ENCODE results near the gene TMEM125. TPM values are rescaled to one million over a fixed set of nuclear protein-coding genes. Genes with fewer than 3 reads are reported as not detected.

Gene TMEM125
- total and polyA plus RNA-seq, 12 donors, result 0.15 to 0.37 (median 0.22) TPM; not detected in 6

DNA sequence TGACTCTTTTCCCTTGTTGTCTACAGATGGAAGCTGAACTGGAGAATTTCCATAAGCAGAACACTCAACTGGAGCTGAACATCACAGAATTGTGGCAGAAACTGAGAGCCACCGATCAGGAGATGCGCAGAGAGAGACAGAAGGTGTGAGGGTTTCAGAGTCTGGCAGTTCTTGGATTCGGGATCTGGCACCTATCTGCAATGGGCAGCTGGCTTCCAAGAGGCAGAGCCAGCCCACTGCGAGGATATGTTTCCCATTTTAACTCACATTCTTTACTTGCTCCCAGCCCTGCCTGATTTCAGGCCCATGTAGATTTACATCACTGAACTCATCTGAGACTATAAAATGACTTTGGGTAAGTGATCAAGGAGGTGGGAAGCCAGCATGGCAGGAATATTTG is 37.3 kb upstream of the TMEM125 start:
- Histone ChIP-seq H3K4me3 (no peak overlapping the region), H3K27me3 (no peaks in the 10 kb centered on the region), H3K36me3 (no peaks in the 10 kb centered on the region), H3K9me3 (no peaks in the 10 kb centered on the region), H3K4me1 (peaks cover 0 to 40% (median 11%) of the 10 kb centered on the region in 9 donors), H3K27ac (peak overlapping the region in 2 of 10 donors; percentile 42 to 52)
- TF ChIP-seq, protein P1, sequence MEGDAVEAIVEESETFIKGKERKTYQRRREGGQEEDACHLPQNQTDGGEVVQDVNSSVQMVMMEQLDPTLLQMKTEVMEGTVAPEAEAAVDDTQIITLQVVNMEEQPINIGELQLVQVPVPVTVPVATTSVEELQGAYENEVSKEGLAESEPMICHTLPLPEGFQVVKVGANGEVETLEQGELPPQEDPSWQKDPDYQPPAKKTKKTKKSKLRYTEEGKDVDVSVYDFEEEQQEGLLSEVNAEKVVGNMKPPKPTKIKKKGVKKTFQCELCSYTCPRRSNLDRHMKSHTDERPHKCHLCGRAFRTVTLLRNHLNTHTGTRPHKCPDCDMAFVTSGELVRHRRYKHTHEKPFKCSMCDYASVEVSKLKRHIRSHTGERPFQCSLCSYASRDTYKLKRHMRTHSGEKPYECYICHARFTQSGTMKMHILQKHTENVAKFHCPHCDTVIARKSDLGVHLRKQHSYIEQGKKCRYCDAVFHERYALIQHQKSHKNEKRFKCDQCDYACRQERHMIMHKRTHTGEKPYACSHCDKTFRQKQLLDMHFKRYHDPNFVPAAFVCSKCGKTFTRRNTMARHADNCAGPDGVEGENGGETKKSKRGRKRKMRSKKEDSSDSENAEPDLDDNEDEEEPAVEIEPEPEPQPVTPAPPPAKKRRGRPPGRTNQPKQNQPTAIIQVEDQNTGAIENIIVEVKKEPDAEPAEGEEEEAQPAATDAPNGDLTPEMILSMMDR (IDR thresholded peaks at IDR 0.05), result no peak
- 59 to 73% methylated on average over 4 of the region's 4 CpGs for WGBS, 2 donors
- ATAC-seq, result no peak
- DNase-seq, result no peak
- intact Hi-C loops (cut with DNase I), result loop anchor here in 4 of 10 donors (10.0 kb wide), 3 partner anchors 142 to 292 kb away; partner anchors contain the start of genes MED8 (in 2 of the 4) and SZT2 (in 2 of the 4)

DNA sequence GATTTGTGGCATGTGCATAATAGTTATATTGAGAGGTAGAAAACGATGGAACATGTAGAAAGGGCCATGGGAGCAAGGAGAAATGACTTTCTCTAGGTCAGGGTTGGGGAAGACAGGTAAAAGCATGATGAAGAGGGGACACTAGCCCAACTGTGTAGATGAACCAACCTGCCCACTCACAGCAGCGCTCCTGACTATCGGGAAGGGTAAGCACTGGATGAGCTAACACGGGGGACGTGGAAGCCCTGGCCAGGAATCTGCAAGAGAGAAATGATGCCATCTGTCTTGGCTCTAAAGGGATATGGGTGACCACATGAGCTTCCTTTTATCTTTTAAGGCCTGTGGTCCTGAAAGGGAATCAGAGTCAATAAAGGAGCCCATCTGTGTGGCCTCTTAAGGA is 36.2 kb upstream of the TMEM125 start:
- H3K4me3 ChIP-seq, result no peak overlapping the region
- TF ChIP-seq, protein P1 (IDR thresholded peaks at IDR 0.05), result no peak
- H3K27ac ChIP-seq, result no peak overlapping the region
- peaks cover 4 to 46% (median 18%) of the 10 kb centered on the region in 9 donors for H3K4me1 ChIP-seq
- no peak for DNase-seq
- H3K27me3 ChIP-seq, result no peaks in the 10 kb centered on the region
- no peaks in the 10 kb centered on the region for H3K36me3 ChIP-seq
- 91 to 95% methylated on average over 5 of the region's 5 CpGs for WGBS, 2 donors
- intact Hi-C loops (cut with DNase I), result loop anchor here in 4 of 10 donors (10.0 kb wide), 3 partner anchors 141 to 291 kb away; partner anchors contain the start of genes MED8 (in 2 of the 4) and SZT2 (in 2 of the 4)
- no peak for ATAC-seq
- H3K9me3 ChIP-seq, result no peaks in the 10 kb centered on the region

DNA sequence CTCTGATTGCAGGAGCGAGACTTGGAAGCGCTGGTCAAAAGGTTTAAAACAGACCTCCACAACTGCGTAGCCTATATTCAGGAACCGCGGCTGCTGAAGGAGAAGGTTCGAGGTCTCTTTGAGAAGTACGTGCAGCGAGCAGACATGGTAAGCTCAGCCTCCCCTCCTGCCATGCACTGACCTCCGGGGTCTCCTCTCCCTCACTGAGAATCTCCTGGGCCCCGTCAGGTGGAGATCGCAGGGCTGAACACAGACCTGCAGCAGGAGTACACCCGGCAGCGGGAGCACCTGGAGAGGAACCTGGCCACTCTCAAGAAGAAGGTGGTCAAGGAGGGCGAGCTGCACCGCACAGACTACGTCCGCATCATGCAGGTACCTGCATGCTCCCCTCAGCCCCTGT is 35.5 kb upstream of the TMEM125 start:
- H3K4me1 ChIP-seq, result peaks cover 4 to 52% (median 21%) of the 10 kb centered on the region in 9 donors
- DNase-seq (no peak), ATAC-seq (no peak)
- no peaks in the 10 kb centered on the region for H3K36me3 ChIP-seq
- no peaks in the 10 kb centered on the region for H3K27me3 ChIP-seq
- TF ChIP-seq, protein P1 (IDR thresholded peaks at IDR 0.05), result no peak
- no peaks in the 10 kb centered on the region for H3K9me3 ChIP-seq
- intact Hi-C loops (cut with DNase I), result loop anchor here in 4 of 10 donors (10.0 kb wide), 3 partner anchors 141 to 291 kb away; partner anchors contain the start of genes MED8 (in 2 of the 4) and SZT2 (in 2 of the 4)
- WGBS, 2 donors, result 95 to 97% methylated on average over 17 of the region's 17 CpGs
- H3K27ac ChIP-seq, result peak overlapping the region in 2 of 10 donors; percentile 59 to 72
- H3K4me3 ChIP-seq, result no peak overlapping the region

DNA sequence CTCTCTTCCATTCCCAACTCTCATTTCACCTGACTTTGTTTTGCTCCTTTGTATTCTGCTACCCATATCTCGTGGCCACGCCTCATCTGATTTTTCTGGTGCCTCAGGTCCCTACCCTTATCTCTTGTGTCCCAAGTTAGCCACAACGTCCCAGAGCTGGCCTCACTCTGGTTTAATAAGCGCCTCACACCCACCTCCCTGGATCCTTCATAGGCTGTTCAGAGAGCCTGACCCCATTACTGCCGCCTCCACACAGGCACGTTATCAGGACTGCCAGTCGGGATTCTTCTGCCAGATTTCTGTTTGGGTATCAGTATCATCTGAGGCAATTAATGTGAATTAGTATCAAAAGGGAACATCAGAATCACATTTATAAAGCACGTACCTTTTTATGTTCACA is 34.7 kb upstream of the TMEM125 start:
- intact Hi-C loops (cut with DNase I), result loop anchor here in 9 of 10 donors (5.0 to 10.0 kb wide), 11 partner anchors 62 to 290 kb away; partner anchors contain the start of genes ELOVL1 (in 3 of the 9), CDC20 (in 2 of the 9), MED8 (in 2 of the 9) and SZT2 (in 2 of the 9)
- no peak overlapping the region for H3K4me3 ChIP-seq
- no peaks in the 10 kb centered on the region for H3K27me3 ChIP-seq
- 63 to 69% methylated on average over 8 of the region's 8 CpGs for WGBS, 2 donors
- no peaks in the 10 kb centered on the region for H3K9me3 ChIP-seq
- peaks cover 4 to 52% (median 27%) of the 10 kb centered on the region in 9 donors for H3K4me1 ChIP-seq
- no peak for DNase-seq
- H3K27ac ChIP-seq, result peak overlapping the region in 9 of 10 donors; percentile 39 to 72 (median 54)
- peak in 1 of 8 donors; percentile 32 for ATAC-seq
- H3K36me3 ChIP-seq, result no peaks in the 10 kb centered on the region
- TF ChIP-seq, protein P1 (IDR thresholded peaks at IDR 0.05), result no peak
